ENCODE data around the gene PSMB11.
"Not testable (repeated sequence)": the region's sequence is repeated elsewhere in the genome, so short reads cannot be mapped to it uniquely, and the experiment has no call there.

Gene PSMB11

DNA sequence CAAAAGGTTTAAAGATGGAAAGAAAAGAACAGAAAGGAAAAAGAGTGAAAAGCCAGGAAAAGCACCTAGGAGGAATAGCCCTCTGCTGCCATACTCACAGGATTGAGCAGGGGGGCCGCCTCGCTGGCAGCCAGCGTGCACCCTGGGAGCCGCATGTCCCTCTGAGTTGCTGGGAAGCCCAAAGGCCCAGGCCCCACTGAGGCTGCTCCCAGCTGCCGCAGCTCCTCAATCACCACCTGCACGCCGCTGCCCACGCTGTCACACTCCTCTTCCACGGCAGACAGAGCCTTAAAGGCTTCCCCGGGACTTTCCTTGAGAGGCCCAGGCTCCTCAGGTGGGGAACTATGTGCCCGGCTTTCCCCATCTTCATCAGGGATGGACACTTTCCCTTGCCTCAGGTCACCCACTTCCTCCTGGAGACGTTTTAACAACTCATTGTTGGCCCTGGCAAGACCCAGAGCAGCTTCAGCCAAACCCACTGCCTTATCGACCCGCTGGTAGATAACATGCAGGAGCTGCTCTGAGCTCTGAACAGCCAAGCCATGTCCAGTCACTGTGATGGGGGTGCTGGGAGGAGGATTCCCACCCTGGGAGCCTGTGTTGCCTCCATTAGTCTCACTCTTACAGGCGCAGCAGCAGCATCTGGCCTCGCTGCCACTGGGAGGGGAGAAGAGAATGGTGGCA, 43.5 kb upstream of the PSMB11 start:
- TF ChIP-seq, protein P1, sequence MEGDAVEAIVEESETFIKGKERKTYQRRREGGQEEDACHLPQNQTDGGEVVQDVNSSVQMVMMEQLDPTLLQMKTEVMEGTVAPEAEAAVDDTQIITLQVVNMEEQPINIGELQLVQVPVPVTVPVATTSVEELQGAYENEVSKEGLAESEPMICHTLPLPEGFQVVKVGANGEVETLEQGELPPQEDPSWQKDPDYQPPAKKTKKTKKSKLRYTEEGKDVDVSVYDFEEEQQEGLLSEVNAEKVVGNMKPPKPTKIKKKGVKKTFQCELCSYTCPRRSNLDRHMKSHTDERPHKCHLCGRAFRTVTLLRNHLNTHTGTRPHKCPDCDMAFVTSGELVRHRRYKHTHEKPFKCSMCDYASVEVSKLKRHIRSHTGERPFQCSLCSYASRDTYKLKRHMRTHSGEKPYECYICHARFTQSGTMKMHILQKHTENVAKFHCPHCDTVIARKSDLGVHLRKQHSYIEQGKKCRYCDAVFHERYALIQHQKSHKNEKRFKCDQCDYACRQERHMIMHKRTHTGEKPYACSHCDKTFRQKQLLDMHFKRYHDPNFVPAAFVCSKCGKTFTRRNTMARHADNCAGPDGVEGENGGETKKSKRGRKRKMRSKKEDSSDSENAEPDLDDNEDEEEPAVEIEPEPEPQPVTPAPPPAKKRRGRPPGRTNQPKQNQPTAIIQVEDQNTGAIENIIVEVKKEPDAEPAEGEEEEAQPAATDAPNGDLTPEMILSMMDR (IDR thresholded peaks at IDR 0.05; ENCODE audit: borderline replicate concordance, insufficient read depth, low read depth, low read length), result no peak
- no peak overlapping the region for H3K4me3 ChIP-seq (ENCODE audit: low read depth, low read length)

- H3K4me3 ChIP-seq (ENCODE audit: low read depth, low read length), result no peak overlapping the region
- TF ChIP-seq, protein P1 (IDR thresholded peaks at IDR 0.05; ENCODE audit: borderline replicate concordance, insufficient read depth, low read depth, low read length), result no peak
Measured at GRCh38 chr14:23000860-23001259, 41.2 kb upstream of the PSMB11 start.

DNA sequence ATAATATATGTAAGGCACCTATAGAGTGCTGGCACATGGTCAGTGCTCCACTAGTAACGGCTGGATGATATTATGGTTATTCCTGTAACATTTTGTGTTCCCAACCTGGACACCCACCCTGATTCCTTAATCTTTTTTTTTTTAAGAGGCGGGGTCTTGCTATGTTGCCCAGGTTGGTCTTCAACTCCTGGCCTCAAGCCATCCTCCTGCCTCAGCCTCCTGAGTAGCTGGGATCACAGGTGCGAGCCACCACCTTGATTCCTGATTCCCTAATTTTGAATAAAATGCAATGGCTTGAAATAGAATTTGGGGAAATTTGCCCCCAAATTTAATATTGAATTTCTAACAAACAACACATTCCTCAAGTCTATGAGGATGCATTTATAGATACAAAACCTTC, 39.4 kb upstream of the PSMB11 start:
- TF ChIP-seq, protein P1 (IDR thresholded peaks at IDR 0.05; ENCODE audit: borderline replicate concordance, insufficient read depth, low read depth, low read length), result no peak
- H3K4me3 ChIP-seq (ENCODE audit: low read depth, low read length), result no peak overlapping the region

DNA sequence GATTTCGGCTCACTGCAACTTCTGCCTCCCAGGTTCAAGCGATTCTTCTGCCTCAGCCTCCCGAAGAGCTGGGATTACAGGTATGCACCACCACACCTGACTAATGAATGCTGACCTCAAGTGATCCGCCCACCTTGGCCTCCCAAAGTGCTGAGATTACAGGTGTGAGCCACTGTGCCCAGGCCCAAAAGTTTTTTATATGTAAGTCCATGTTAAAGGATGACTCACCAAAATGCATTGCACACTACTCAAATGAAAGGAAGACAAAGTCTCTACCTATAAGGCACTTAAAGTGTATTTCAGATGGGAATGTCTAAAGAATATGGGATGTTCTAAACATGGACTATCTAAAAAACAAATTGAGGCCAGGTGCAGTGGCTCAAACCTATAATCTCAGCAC, 37.7 kb upstream of the PSMB11 start:
- H3K4me3 ChIP-seq (ENCODE audit: low read depth, low read length), result not testable (repeated sequence)

- H3K4me3 ChIP-seq (ENCODE audit: low read depth, low read length), result no peak overlapping the region
- TF ChIP-seq, protein P1 (IDR thresholded peaks at IDR 0.05; ENCODE audit: borderline replicate concordance, insufficient read depth, low read depth, low read length), result no peak
Measured at GRCh38 chr14:23005451-23006187, 36.4 kb upstream of the PSMB11 start.

DNA sequence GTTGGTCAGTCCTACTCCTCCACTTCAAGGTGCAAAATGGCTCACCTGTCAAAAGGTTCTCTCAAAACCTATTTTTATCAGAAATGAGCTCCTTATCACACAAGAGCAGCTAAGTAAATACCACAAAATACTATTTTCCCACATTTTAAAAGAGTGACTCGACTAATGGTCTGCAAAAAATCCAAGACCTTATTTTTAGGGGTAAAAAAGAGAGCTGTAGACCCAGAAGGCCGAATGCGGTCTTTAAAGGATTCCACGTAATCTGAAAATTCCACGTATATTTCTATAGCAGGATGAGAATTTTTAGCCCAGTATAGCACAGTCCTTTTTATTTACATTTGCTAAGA, 35.9 kb upstream of the PSMB11 start:
- TF ChIP-seq, protein P1 (IDR thresholded peaks at IDR 0.05; ENCODE audit: borderline replicate concordance, insufficient read depth, low read depth, low read length), result no peak
- no peak overlapping the region for H3K4me3 ChIP-seq (ENCODE audit: low read depth, low read length)

DNA sequence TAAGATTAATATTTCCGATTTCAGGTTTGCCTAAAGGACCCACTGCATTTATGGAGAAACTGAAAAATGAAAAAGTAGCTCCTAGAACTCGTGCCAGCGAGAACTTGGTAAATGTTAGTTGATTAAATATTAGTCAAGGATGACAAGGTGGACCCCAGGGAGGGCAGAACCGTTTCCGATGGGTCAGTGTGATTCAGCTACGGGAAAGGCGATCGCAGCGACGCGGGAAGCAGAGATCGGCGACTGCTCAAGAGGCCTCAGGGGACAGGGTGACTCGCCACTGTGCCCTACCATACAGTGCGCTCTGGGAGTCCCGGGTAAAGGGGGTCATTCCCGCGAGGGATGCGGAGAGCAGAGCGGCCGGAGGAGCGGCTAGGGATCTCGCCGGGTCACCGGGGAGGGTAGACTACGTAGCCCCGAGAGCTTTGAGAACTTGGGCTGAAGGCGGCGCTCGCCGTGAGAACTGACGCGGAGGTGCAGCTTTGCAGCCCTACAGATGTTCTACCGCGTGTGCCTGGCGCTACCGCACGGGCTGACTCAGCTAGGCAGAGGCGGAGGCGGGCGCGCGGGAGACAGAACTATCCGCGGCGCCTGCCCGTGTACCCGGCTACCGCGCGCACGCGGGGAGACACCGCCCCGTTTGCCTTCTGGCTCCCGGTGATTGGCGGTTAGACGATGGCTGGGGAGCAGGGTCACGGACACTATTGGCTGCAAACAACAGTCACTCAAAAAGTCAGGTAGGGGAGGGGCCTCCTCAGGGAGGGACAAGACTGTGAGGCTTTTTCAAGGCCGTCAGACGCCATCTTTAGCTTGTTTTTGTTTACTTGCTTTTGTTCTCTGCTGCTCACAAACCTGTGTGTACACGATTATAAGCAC, 35.2 kb upstream of the PSMB11 start:
- TF ChIP-seq, protein P1 (IDR thresholded peaks at IDR 0.05; ENCODE audit: borderline replicate concordance, insufficient read depth, low read depth, low read length), result no peak

More for the DNA sequence above, 35.2 kb upstream of the PSMB11 start:
- H3K4me3 ChIP-seq (ENCODE audit: low read depth, low read length), result peak overlapping the region; percentile 57

Data from GM12875 (cell line).